Ovary (tissue), 3 donors: ENCODE results near the gene ESYT2.

ENCODE experiments used
- CTCF ChIP-seq, 3 donors: fragments of 450-650 bp in 2 of 3; fragments of 200-600 bp in 1 of 3; IDR thresholded peaks; one replicate each; pipeline versions ENCODE4 v1.5.1 to v1.8.0; 2016 to 2022; ENCODE audit warnings: antibody characterized with exemption in 3 of 3, mild to moderate bottlenecking in 1 of 3
- EP300 ChIP-seq: sonication (generic); formaldehyde crosslinking; IDR thresholded peaks from one replicate; pipeline ENCODE4 v1.6.1; 2017; ENCODE audit warnings: antibody characterized with exemption
- POLR2A ChIP-seq: fragments of 450-650 bp; IDR thresholded peaks from one replicate; pipeline ENCODE4 v1.6.1; 2017; ENCODE audit warnings: antibody characterized with exemption, mild to moderate bottlenecking, moderate library complexity
- donor health status: DM: no; HTN: no; CAD: no.

- no peak for TF ChIP-seq CTCF (IDR thresholded peaks at IDR 0.05)
- no peak for TF ChIP-seq POLR2A
- TF ChIP-seq EP300 = no peak
These were observed 130.6 kb downstream of the ESYT2 start for GRCh38 chr7:158698657-158699195.
